B cell (primary cell): Measurements from ENCODE around the gene ATPAF1. TPM values are rescaled to one million over a fixed set of nuclear protein-coding genes. Genes with fewer than 3 reads are reported as not detected.

Experiments used
- ATAC-seq: fragments of 200-7000 bp; cut with Tn5 transposase; one replicate; pipeline ENCODE4 v1.10.0; 2021; ENCODE audit warnings: low read depth, mild to moderate bottlenecking, moderate number of reproducible peaks, moderate library complexity
- CTCF ChIA-PET: fragments of 350-600 bp; sonication (Branson Sonifier 250); formaldehyde crosslinking; loops from one replicate; lab custom pipeline; 2021; ENCODE audit warnings: antibody characterized with exemption, inconsistent platforms; lab: Charles Lee
- POLR2A ChIA-PET: fragments of 350-600 bp; sonication (Branson Sonifier 250); formaldehyde crosslinking; loops from one replicate; lab custom pipeline; 2021; ENCODE audit warnings: antibody characterized with exemption; lab: Charles Lee
- DNase-seq: peaks from one replicate; pipeline ENCODE4 v3.0.0; 2013
- H2AFZ ChIP-seq: 2 replicates; pipeline ENCODE4 v1.6.1; 2012; ENCODE audit warnings: mild to moderate bottlenecking, low read depth, low read length; ENCODE audit not compliant: insufficient read depth, poor library complexity, severe bottlenecking
- H3K27ac ChIP-seq, 2 donors: 1 replicate in 1 of 2; 2 replicates in 1 of 2; pipeline ENCODE4 v1.5.1; 2012 to 2013; ENCODE audit warnings: low read length in 2 of 2, mild to moderate bottlenecking in 2 of 2, moderate library complexity in 1 of 2
- H3K27me3 ChIP-seq, 4 experiments: fragments of 200-600 bp in 1 of 4; sonication (generic) in 1 of 4; replicated peaks in 1 of 4; 1 replicate in 2 of 4; 2 replicates in 2 of 4; pipeline versions ENCODE4 v1.6.1 to v1.7.0; 2013 to 2016; ENCODE audit warnings: low read length in 3 of 4, mild to moderate bottlenecking in 2 of 4, mixed read lengths in 1 of 4, moderate library complexity in 1 of 4; ENCODE audit not compliant: insufficient read depth in 4 of 4, control insufficient read depth in 3 of 4; ENCODE audit errors: control extremely low read depth in 1 of 4
- H3K36me3 ChIP-seq, 2 experiments: replicated peaks in 1 of 2; 1 replicate in 1 of 2; 2 replicates in 1 of 2; pipeline versions ENCODE4 v1.6.1 to v1.7.1; 2013; ENCODE audit warnings: low read length in 1 of 2; ENCODE audit not compliant: insufficient read depth in 2 of 2, control insufficient read depth in 1 of 2; ENCODE audit errors: control extremely low read depth in 1 of 2, extremely low read depth in 1 of 2
- H3K4me1 ChIP-seq, 2 donors: fragments of 200-600 bp in 1 of 2; sonication (generic) in 1 of 2; 1 replicate in 1 of 2; 2 replicates in 1 of 2; pipeline versions ENCODE4 v1.5.1 to v1.6.1; 2013 to 2017; ENCODE audit warnings: low read length in 2 of 2; ENCODE audit not compliant: control insufficient read depth in 2 of 2, insufficient read depth in 2 of 2
- H3K4me2 ChIP-seq: replicated peaks from 2 replicates; pipeline ENCODE3; 2012; ENCODE audit warnings: mild to moderate bottlenecking, low read depth, low read length; ENCODE audit not compliant: poor library complexity, severe bottlenecking
- H3K4me3 ChIP-seq, 5 experiments: fragments of 200-600 bp in 1 of 5; sonication (generic) in 1 of 5; 1 replicate in 3 of 5; 2 replicates in 2 of 5; pipeline versions ENCODE4 v1.5.1 to v1.7.0; 2011 to 2016; ENCODE audit warnings: low read length in 4 of 5, mild to moderate bottlenecking in 4 of 5, low read depth in 2 of 5, control low read depth in 1 of 5, moderate library complexity in 1 of 5; ENCODE audit not compliant: insufficient read depth in 1 of 5; ENCODE audit errors: control extremely low read depth in 1 of 5, extremely low read depth in 1 of 5
- H3K79me2 ChIP-seq: fragments of 200-600 bp; sonication (generic); one replicate; pipeline ENCODE4 v1.6.0; 2016; ENCODE audit warnings: low read length; ENCODE audit not compliant: control insufficient read depth, insufficient read depth
- H3K9ac ChIP-seq: fragments of 200-600 bp; sonication (generic); 2 replicates; pipeline ENCODE4 v1.6.1; 2017; ENCODE audit warnings: mild to moderate bottlenecking, low read length, moderate library complexity
- H3K9me3 ChIP-seq, 3 donors: one replicate each; pipeline versions ENCODE4 v1.6.1 to v1.7.1; 2013; ENCODE audit warnings: low read length in 2 of 3; ENCODE audit not compliant: control insufficient read depth in 2 of 3, insufficient read depth in 1 of 3; ENCODE audit errors: control extremely low read depth in 1 of 3
- H4K20me1 ChIP-seq: 2 replicates; pipeline ENCODE4 v1.6.0; 2012; ENCODE audit warnings: mild to moderate bottlenecking, low read length; ENCODE audit not compliant: insufficient read depth, control insufficient read depth, poor library complexity, severe bottlenecking
- H3K27ac Mint-ChIP-seq: one replicate; pipeline ENCODE4 v1.8.0; 2021; ENCODE audit warnings: mixed read lengths
- H3K27me3 Mint-ChIP-seq: one replicate; pipeline ENCODE4 v1.8.0; 2021; ENCODE audit warnings: mixed read lengths
- H3K4me1 Mint-ChIP-seq: one replicate; pipeline ENCODE4 v1.8.0; 2021; ENCODE audit warnings: mixed read lengths
- H3K4me3 Mint-ChIP-seq: one replicate; pipeline ENCODE4 v1.8.0; 2021; ENCODE audit warnings: mixed read lengths
- H3K9me3 Mint-ChIP-seq: one replicate; pipeline ENCODE4 v1.8.0; 2022; ENCODE audit warnings: mixed read lengths; ENCODE audit not compliant: insufficient read depth
- CTCF ChIP-seq: fragments of 200-600 bp; IDR thresholded peaks from one replicate; pipeline ENCODE4 v1.8.0; 2022; ENCODE audit warnings: antibody characterized with exemption, mild to moderate bottlenecking
- EZH2 ChIP-seq: IDR thresholded peaks from 2 replicates; pipeline ENCODE4 v1.6.1; 2012; ENCODE audit warnings: borderline replicate concordance, low read depth, mild to moderate bottlenecking, moderate library complexity, low read length; ENCODE audit not compliant: insufficient read depth, poor library complexity, severe bottlenecking
- WGBS: methylation state at CpG from one replicate; pipeline ENCODE4 v1.1.5; 2013; ENCODE audit warnings: missing lambda C conversion rate; ENCODE audit not compliant: insufficient coverage; 5-methylcytosine and 5-hydroxymethylcytosine counted together
- intact Hi-C: fragments of 100-400 bp; cut with micrococcal nuclease; formaldehyde crosslinking; loops from one replicate; pipeline ENCODE4 v1.10.0; 2022
- polyA plus RNA-seq: library from polyadenylated mRNA; depleted of rRNA; stranded (reverse); fragments of >200 nt; gene quantifications from 2 replicates; pipeline ENCODE4 v1.2.3, GENCODE V29; 2012
- total RNA-seq, 2 donors: library from RNA; stranded (reverse); fragments of 120-200 nt in 1 of 2; gene quantifications; 1 replicate in 1 of 2; 2 replicates in 1 of 2; pipeline versions ENCODE4 v1.2.3 to v1.2.4, GENCODE V29; 2013 to 2022

The ATPAF1 gene
- total and polyA plus RNA-seq, 2 donors (not counting 1 experiment from before 2014, with no cell fraction given), result 18.3 to 22.0 TPM

- intact Hi-C loops, result no loop called here
- 94% methylated on average over 2 of the region's 2 CpGs for WGBS
- Histone ChIP-seq H3K27me3 (no peaks in the 10 kb centered on the region), H3K79me2 (peaks cover 44% of the 10 kb centered on the region), H3K4me1 (peaks cover 54 to 72% of the 10 kb centered on the region in 2 donors), H3K4me3 (no peak overlapping the region), H4K20me1 (peaks cover 51% of the 10 kb centered on the region), H3K9me3 (no peaks in the 10 kb centered on the region), H3K4me2 (peak overlapping the region; percentile 50), H3K9ac (no peak overlapping the region), H3K36me3 (peaks cover 0 to 21% of the 10 kb centered on the region in 2 experiments), H2AFZ (no peak overlapping the region), H3K27ac (no peak overlapping the region)
- no peak for TF ChIP-seq CTCF
- TF ChIP-seq EZH2, result no peak
- peak overlapping the region; percentile 70 for H3K4me3 Mint-ChIP-seq
- no peaks in the 10 kb centered on the region for H3K27me3 Mint-ChIP-seq
- ATAC-seq, result no peak
- no peak for DNase-seq
- H3K27ac Mint-ChIP-seq, result peak overlapping the region; percentile 65
- peaks cover 66% of the 10 kb centered on the region for H3K4me1 Mint-ChIP-seq
- POLR2A ChIA-PET, result interaction anchor here (2.3 kb wide), 1 partner anchor 10 kb away, joined by 6 read pairs; the partner anchor contains the start of gene MKNK1
- no peaks in the 10 kb centered on the region for H3K9me3 Mint-ChIP-seq
- CTCF ChIA-PET, result interaction anchor here (1.0 to 5.9 kb wide), 2 partner anchors 10 to 110 kb away, joined by 3 to 40 read pairs; partner anchors contain the start of gene MKNK1
Observed at GRCh38 chr1:46614604-46614984, 53.6 kb downstream of the ATPAF1 start.
